ENCODE data around the gene SPACDR. TPM values are rescaled to one million over a fixed set of nuclear protein-coding genes. Genes with fewer than 3 reads are reported as not detected.

SPACDR gene
- total RNA-seq, 1 donor from 2014 or later: not detected

GRCh38 chr7:100407285-100408180 is 56.5 kb downstream of the SPACDR start:
- no peak overlapping the region for H3K4me3 ChIP-seq (ENCODE audit: low read depth, low read length)
- H3K36me3 ChIP-seq (ENCODE audit: control insufficient read depth, insufficient read depth, low read length): no peaks in the 10 kb centered on the region
- peaks cover 2% of the 10 kb centered on the region for H3K27me3 ChIP-seq (ENCODE audit: control insufficient read depth, insufficient read depth, low read length)
- peak; percentile 73 for TF ChIP-seq CTCF (IDR thresholded peaks at IDR 0.05; ENCODE audit: insufficient read depth, low read length, poor library complexity, severe bottlenecking)
- DNase-seq (ENCODE audit: low read depth): no peak

GRCh38 chr7:100406767-100407166 is 57.3 kb downstream of the SPACDR start:
- Histone ChIP-seq H3K4me3 (ENCODE audit: low read depth, low read length) (no peak overlapping the region), H3K27me3 (ENCODE audit: control insufficient read depth, insufficient read depth, low read length) (peaks cover 2% of the 10 kb centered on the region), H3K36me3 (ENCODE audit: control insufficient read depth, insufficient read depth, low read length) (no peaks in the 10 kb centered on the region)
- peak; percentile 14 for TF ChIP-seq CTCF (IDR thresholded peaks at IDR 0.05; ENCODE audit: insufficient read depth, low read length, poor library complexity, severe bottlenecking)
- DNase-seq (ENCODE audit: low read depth): peak; percentile 42

Other genes with a start within 250 kb of the SPACDR start
- gene PVRIG, start 244.3 kb downstream of the SPACDR start, total RNA-seq: not detected in 2 replicates
- not detected in 2 replicates for gene SPDYE3, start 156.6 kb downstream of the SPACDR start, total RNA-seq
- 19.3 and 20.8 TPM in 2 replicates for gene PILRB, start 106.1 kb downstream of the SPACDR start, total RNA-seq
- 0.68 TPM in 1 of 2 replicates, not detected in the other for gene PILRA, start 90.8 kb downstream of the SPACDR start, total RNA-seq
- 0.88 and 1.8 TPM in 2 replicates for gene ZCWPW1, start 35.6 kb downstream of the SPACDR start, total RNA-seq
- 29.7 and 30.0 TPM in 2 replicates for gene MEPCE, start 34.4 kb downstream of the SPACDR start, total RNA-seq
- gene PPP1R35, start 27.8 kb downstream of the SPACDR start, total RNA-seq: 28.0 and 39.8 TPM in 2 replicates
- 41.6 and 45.3 TPM in 2 replicates for gene TSC22D4, start 15.0 kb upstream of the SPACDR start, total RNA-seq
- 0.14 and 0.46 TPM in 2 replicates for gene NYAP1, start 19.7 kb upstream of the SPACDR start, total RNA-seq
- 4.0 and 8.6 TPM in 2 replicates for gene AGFG2, start 74.9 kb upstream of the SPACDR start, total RNA-seq
- gene SAP25, start 109.6 kb upstream of the SPACDR start, total RNA-seq: 0.62 TPM in 1 of 2 replicates, not detected in the other
- gene LRCH4, start 121.9 kb upstream of the SPACDR start, total RNA-seq: 69.0 and 85.2 TPM in 2 replicates
- 0.55 and 0.79 TPM in 2 replicates for gene FBXO24, start 122.1 kb upstream of the SPACDR start, total RNA-seq
- 4.7 and 6.4 TPM in 2 replicates for gene PCOLCE, start 138.1 kb upstream of the SPACDR start, total RNA-seq
- gene MOSPD3, start 148.3 kb upstream of the SPACDR start, total RNA-seq: 14.5 and 23.3 TPM in 2 replicates
- gene TFR2, start 177.3 kb upstream of the SPACDR start, total RNA-seq: 0.34 and 0.71 TPM in 2 replicates
- gene ACTL6B, start 192.2 kb upstream of the SPACDR start, total RNA-seq: not detected in 2 replicates
- gene GNB2, start 209.5 kb upstream of the SPACDR start, total RNA-seq: 330 and 391 TPM in 2 replicates
- 23.1 and 23.5 TPM in 2 replicates for gene GIGYF1, start 230.0 kb upstream of the SPACDR start, total RNA-seq
- gene POP7, start 241.9 kb upstream of the SPACDR start, total RNA-seq: 46.1 and 52.8 TPM in 2 replicates

Data from kidney epithelial cell (primary cell).